HG03097 (cell line): ENCODE measurements around the gene VMP1.
"Not testable (repeated sequence)": the region's sequence is repeated elsewhere in the genome, so short reads cannot be mapped to it uniquely, and the experiment has no call there.

Experiments
- ATAC-seq: cut with Tn5 transposase; IDR thresholded peaks from one replicate; pipeline ENCODE4 v1.9.1; 2021; ENCODE audit not compliant: unreplicated experiment, low FRiP score

VMP1 gene

DNA sequence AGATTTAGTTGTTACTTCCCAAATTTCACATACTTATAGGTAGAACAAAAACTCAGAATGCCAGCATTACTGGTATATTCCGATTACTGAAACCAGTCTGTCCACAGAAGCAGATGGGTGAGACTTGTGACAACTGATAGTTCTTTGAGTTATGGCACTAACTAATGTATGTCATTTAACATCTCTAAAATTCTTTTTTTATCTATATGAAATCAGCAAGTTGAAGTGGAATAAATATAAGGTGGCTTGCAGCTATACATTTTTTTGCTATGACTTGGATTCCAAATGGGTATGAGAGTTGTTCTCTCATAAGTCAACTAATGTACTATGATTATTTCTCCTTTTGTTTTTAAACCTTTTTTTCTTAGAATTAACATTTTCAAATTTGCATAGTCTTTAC lies 69.1 kb downstream of the VMP1 start:
- no peak for ATAC-seq

- no peak for ATAC-seq
These were observed 69.6 kb downstream of the VMP1 start for GRCh38 chr17:59777033-59777432.

DNA sequence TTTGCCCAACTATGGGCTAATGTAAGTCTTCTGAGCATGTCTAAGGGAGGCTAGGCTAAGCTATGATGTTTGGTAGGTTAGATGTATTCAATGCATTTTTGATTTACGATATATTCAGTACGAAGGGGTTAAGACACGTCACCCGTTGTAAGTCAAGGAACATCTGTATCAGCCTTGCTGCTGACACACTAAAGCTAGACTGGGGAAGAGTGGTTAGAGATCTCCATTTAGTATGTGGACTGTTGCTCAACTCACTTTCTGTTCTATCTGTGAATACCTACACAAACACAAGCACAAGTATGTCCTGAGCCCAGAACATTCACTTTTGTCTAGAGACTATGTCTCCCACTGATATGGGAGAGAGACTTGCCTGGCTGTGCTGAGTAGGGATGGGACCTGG lies 71.5 kb downstream of the VMP1 start:
- ATAC-seq: no peak

DNA sequence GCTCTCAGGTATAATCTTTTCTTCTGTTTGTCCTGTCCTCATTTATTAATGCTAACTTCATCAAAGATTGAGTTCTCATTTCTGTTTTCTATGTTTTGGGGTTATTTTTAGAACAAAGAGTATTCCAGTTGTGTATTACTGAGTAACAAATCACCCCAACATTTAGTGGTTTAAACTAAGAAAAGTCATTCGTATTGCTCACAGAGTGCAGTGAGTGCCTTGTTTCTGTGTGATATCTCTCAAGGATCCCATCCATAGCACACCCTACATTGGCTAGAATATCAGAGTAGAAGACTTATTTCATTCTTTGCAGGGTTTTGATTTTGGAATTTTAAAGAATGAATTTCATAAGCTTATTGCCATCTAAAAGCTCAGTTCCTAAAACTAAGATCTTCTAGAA lies 72.1 kb downstream of the VMP1 start:
- ATAC-seq: no peak

- not testable (repeated sequence) for ATAC-seq
These were observed 73.1 kb downstream of the VMP1 start for GRCh38 chr17:59780548-59780947.

DNA sequence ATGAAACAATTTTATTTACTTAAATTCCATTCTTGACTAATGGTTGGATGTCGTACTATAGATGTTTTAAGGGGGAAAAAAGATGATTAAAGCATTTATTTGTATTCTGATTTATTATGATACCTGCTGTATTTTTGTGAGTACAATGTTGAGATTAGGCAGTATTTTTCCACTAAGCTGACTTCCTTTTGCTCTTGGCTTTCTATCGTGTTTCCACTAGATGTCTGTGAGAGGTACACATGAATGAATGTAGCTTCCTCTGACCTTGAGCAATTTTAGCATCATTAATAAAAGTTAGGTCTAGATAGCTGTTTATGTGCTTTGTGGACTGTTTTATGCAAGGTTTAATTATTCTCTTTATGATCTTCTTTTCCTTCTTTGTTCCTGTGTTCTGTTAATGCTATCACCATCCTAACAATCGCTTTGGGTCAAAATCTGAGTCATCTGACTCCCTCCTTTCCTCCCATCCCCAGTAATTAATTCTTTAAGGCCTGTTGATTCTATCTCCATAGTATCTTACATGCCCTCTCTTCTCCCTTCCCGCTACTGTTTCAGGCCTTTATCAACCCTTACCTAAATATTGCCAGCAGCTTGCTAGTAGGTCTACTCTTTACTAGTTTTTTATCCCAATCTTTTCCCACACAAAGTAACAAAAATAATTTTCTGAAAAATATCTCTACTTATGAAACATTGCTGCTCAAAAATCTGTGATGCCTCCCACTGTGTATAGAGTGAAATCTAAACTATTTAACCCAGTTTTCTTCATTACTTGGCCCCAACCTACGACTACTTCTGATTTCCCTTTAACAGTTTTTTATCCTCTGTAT lies 76.0 kb downstream of the VMP1 start:
- no peak for ATAC-seq

DNA sequence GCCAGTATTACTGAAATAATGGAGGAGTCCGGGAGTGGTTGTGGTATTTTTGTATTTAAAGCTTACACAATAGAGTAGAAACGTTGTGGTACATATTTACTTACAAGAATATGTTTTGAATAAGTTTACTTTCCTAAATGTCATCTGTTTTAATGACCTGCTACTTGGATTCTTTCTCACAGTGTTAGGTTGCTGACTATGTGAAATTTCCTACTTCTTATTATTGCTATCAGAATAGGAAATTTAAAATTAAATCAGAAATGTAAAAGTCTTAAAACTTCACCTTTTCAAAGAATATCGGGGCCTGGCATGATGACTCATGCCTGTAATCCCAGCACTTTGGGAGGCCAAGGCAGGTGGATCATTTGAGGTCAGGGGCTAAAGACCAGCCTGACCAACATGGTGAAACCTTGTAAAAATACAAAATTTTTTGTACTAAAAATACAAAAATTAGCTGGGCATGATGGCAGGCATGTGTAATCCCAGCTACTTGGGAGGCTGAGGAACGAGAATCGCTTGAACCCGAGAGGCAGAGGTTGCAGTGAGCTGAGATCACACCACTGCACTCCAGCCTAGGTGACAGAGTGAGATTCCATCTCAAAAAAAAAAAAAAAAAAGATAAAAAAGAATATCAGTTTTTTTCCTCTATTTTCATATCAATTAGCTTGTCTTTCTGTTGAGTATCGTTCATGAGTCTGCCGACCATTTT lies 77.8 kb downstream of the VMP1 start:
- ATAC-seq: no peak

DNA sequence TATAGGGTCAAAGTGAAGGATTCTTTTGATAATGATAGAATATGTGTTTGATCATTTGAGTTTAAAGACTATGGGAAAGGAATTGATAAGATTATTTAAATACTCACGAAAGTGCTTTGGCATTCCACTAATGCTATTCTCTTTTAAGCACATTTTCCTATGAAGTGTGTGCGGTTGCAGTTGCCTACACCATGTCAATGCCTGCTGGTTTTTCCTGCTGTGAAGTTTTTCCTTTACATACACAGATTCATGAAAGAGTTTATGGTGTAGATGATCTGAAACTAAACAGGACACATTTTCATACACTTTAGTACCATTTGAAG lies 78.7 kb downstream of the VMP1 start:
- ATAC-seq: no peak

- peak; percentile 89 for ATAC-seq
These were observed 79.3 kb downstream of the VMP1 start for GRCh38 chr17:59786536-59787319.

DNA sequence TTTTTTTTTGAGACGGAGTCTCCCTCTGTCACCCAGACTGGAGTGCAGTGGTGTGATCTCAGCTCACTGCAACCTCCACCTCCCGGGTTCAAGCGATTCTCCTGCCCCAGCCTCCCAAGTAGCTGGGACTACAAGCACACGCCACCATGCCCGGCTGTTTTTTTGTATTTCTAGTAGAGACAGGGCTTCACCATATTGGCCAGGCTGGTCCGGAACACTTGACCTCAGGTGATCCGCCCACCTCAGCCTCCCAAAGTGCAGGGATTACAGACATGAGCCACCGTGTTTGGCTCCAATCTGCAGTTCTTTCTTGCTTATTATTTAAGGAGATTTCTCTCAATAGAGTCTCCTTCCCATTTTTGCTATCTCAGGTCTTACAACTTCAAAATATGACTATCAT lies 82.4 kb downstream of the VMP1 start:
- not testable (repeated sequence) for ATAC-seq

GRCh38 chr17:59790418-59790817 lies 83.0 kb downstream of the VMP1 start:
- ATAC-seq: not testable (repeated sequence)

GRCh38 chr17:59790910-59791309 lies 83.5 kb downstream of the VMP1 start:
- no peak for ATAC-seq

DNA sequence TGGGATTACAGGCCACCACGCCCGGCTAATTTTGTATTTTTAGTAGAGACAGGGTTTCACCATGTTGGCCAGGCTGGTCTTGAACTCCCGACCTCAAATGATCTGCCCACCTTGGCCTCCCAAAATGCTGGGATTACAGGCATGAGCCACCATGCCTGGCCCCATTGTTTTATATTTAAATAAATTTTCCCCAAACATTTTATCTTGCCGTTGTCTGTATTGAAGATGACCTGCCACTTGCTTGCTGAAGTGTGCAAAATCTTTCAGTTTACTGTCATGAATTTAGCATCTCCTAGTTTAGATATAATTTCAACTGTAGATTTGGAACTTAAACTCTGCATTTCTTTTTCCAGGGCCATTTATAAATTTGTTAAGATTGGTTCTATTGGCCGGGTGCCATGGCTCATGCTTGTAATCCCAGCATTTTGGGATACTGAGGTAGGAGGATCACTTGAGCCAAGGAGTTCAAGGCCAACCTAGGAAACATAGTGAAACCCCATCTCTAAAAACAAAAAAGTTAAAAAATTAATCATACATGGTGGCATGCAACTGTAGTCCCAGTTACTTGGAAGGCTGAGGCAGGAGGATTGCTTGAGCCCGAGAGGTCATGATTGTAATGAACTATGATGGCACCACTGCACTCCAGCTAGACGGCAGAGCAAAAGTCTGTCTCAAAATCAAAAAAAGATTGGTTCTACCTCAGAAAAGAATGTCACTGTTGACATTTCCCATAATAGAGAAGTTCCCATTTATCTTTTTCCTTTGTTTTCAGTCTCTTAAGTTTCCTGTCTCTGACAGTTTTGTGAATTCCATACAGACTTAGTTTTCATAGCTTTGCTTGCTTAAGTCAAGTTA lies 84.4 kb downstream of the VMP1 start:
- ATAC-seq: no peak

DNA sequence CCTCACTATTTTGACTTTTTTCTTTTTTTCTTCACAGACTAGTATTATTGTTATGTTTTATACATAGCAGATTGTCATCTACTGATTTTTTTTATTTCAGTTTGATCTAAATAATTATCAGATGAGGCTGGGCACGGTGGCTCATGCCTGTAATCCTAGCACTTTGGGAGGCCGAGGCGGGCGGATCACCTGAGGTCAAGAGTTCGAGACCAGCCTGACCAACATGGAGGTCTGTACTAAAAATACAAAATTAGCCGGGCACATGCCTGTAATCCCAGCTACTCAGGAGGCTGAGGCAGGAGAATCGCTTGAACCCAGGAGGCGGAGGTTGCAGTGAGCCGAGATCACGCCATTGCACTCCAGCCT lies 85.0 kb downstream of the VMP1 start:
- not testable (repeated sequence) for ATAC-seq

- ATAC-seq: no peak
These were observed 85.8 kb downstream of the VMP1 start for GRCh38 chr17:59793205-59793604.

GRCh38 chr17:59796138-59796537 lies 88.7 kb downstream of the VMP1 start:
- ATAC-seq: no peak

DNA sequence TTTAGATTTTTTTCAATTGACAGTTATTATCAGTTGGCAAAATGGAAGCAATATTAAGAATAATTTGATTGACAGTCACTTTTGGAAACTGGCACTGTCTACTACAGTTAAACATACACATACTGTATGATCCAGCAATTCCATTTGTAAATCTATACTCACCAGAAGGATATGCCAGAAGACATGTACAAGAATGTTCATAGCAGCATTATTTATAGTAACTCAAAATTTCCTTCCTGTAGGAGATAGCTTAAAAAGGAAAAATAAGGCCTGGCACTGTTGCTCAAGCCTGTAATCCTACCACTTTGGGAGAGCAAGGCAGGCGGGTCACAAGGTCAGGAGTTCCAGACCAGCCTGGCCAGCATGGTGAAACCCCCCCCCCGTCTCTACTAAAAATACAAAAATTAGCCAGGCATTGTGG lies 89.3 kb downstream of the VMP1 start:
- no peak for ATAC-seq

DNA sequence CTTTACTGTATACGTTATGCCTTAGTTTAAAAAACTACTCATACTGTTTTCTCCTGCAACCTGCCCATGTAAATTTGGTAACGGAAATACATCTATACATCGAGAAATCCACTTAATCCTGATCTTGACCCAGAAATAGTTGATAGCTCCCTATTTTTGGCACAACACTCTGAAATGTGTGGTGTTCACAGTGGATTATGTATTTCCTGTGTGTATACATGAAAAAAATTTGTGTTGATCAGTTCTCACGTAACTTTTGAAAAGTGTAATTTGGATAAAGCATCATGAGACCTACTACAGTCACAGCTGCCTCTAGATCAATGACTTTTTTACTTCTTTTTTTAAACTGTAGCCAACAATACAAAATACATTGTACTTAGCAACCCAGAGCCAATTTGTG lies 90.7 kb downstream of the VMP1 start:
- ATAC-seq: no peak

- ATAC-seq: no peak
These were observed 93.1 kb downstream of the VMP1 start for GRCh38 chr17:59800530-59800942.

DNA sequence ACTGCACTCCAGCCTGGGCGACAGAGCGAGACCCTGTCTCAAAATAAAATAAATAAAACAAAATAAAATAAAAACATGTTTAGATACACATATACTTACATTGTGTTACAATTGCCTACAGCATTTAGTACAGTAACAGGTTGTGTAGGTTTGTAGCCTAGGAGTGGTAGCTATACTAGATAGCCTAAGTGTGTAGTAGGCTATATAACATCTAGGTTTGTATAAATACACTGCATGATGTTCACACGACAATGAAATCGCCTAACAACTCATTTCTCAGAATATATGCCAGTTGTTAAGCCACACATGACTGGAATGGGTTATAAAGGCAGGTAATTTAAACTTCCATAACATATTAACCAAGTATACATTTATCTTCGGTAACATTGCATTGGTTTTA lies 94.7 kb downstream of the VMP1 start:
- no peak for ATAC-seq
